Astrocyte (in vitro differentiated cells and primary cell): ENCODE results near the gene ACKR3. TPM values are rescaled to one million over a fixed set of nuclear protein-coding genes. Genes with fewer than 3 reads are reported as not detected.
A peak's percentile ranks its signal among the peaks of the same experiment; 100 is the strongest.

ENCODE experiments used
- DNase-seq: peaks from one replicate; pipeline ENCODE4 v3.0.0-alpha.2; 2010; ENCODE audit warnings: low read depth
- FAIRE-seq: peaks from 2 replicates; lab custom pipeline; 2011; peaks lifted over from hg19 to GRCh38; lab: Jason Lieb, UNC
- H2AFZ ChIP-seq: 2 replicates; pipeline ENCODE4 v1.6.0; 2012; ENCODE audit warnings: low read depth, low read length, inconsistent platforms
- H3K27ac ChIP-seq: 2 replicates; pipeline ENCODE4 v1.5.1; 2011; ENCODE audit warnings: low read depth, low read length, inconsistent platforms
- H3K27me3 ChIP-seq: 2 replicates; pipeline ENCODE4 v1.6.0; 2011; ENCODE audit warnings: low read length, inconsistent platforms; ENCODE audit not compliant: insufficient read depth
- H3K36me3 ChIP-seq: 2 replicates; pipeline ENCODE4 v1.5.1; 2011; ENCODE audit warnings: low read length, inconsistent platforms; ENCODE audit not compliant: insufficient read depth
- H3K4me1 ChIP-seq: 2 replicates; pipeline ENCODE4 v1.5.1; 2011; ENCODE audit warnings: low read length, inconsistent platforms; ENCODE audit not compliant: insufficient read depth
- H3K4me2 ChIP-seq: 2 replicates; pipeline ENCODE4 v1.6.0; 2012; ENCODE audit warnings: low read length, inconsistent platforms
- H3K4me3 ChIP-seq: 2 replicates; pipeline ENCODE4 v1.5.1; 2011; ENCODE audit warnings: low read depth, mild to moderate bottlenecking, low read length, inconsistent platforms; ENCODE audit not compliant: insufficient read depth
- H3K79me2 ChIP-seq: 2 replicates; pipeline ENCODE4 v1.6.0; 2012; ENCODE audit warnings: mild to moderate bottlenecking, low read length, inconsistent platforms; ENCODE audit not compliant: insufficient read depth
- H3K9ac ChIP-seq: 2 replicates; pipeline ENCODE4 v1.6.0; 2012; ENCODE audit warnings: mild to moderate bottlenecking, low read length, inconsistent platforms
- H3K9me3 ChIP-seq: 2 replicates; pipeline ENCODE4 v1.5.1; 2012; ENCODE audit warnings: low read depth, mild to moderate bottlenecking, low read length, inconsistent platforms; ENCODE audit not compliant: insufficient read depth
- H4K20me1 ChIP-seq: 2 replicates; pipeline ENCODE4 v1.6.0; 2012; ENCODE audit warnings: low read length, inconsistent platforms; ENCODE audit not compliant: insufficient read depth
- H3K27ac Mint-ChIP-seq: one replicate; pipeline ENCODE4 v1.8.0; 2021; ENCODE audit warnings: mild to moderate bottlenecking, mixed read lengths; ENCODE audit not compliant: unreplicated experiment
- H3K27me3 Mint-ChIP-seq: one replicate; pipeline ENCODE4 v1.8.0; 2021; ENCODE audit warnings: low read depth, mixed read lengths; ENCODE audit not compliant: unreplicated experiment
- H3K36me3 Mint-ChIP-seq: one replicate; pipeline ENCODE4 v1.8.0; 2021; ENCODE audit warnings: low read depth, mixed read lengths; ENCODE audit not compliant: unreplicated experiment
- H3K4me1 Mint-ChIP-seq: one replicate; pipeline ENCODE4 v1.8.0; 2021; ENCODE audit warnings: low read depth, mixed read lengths; ENCODE audit not compliant: unreplicated experiment
- H3K4me3 Mint-ChIP-seq: one replicate; pipeline ENCODE4 v1.8.0; 2021; ENCODE audit warnings: mild to moderate bottlenecking, moderate library complexity, mixed read lengths; ENCODE audit not compliant: unreplicated experiment
- H3K9me3 Mint-ChIP-seq: one replicate; pipeline ENCODE4 v1.8.0; 2021; ENCODE audit warnings: mild to moderate bottlenecking, mixed read lengths; ENCODE audit not compliant: unreplicated experiment
- EZH2 ChIP-seq: IDR thresholded peaks from 2 replicates; pipeline ENCODE4 v1.6.1; 2012; ENCODE audit warnings: mild to moderate bottlenecking, low read length, inconsistent platforms; ENCODE audit not compliant: insufficient read depth
- total RNA-seq: library from RNA; stranded (reverse); gene quantifications from 2 replicates; pipeline ENCODE4 v1.2.1, GENCODE V29; 2021
- TF ChIP-seq, protein P1 (sequence below): IDR thresholded peaks from 2 replicates; pipeline ENCODE4 v1.5.1; 2011; ENCODE audit warnings: low read depth, mild to moderate bottlenecking, inconsistent platforms, low read length, moderate library complexity; ENCODE audit not compliant: insufficient read depth

ACKR3 gene
- total RNA-seq, 1 donor from 2014 or later = 72.7 TPM

GRCh38 chr2:236570081-236570868 is 650 bp downstream of the ACKR3 start:
- Histone ChIP-seq H4K20me1 (peaks cover 26% of the 10 kb centered on the region), H3K4me1 (peaks cover 5% of the 10 kb centered on the region), H3K9ac (peak overlapping the region; percentile 70), H3K36me3 (no peaks in the 10 kb centered on the region), H3K4me2 (peak overlapping the region; percentile 81), H2AFZ (no peak overlapping the region), H3K4me3 (peak overlapping the region; percentile 55), H3K27ac (peak overlapping the region; percentile 0), H3K79me2 (peaks cover 51% of the 10 kb centered on the region), H3K9me3 (no peaks in the 10 kb centered on the region), H3K27me3 (peaks cover 44% of the 10 kb centered on the region)
- peak overlapping the region; percentile 80 for H3K27ac Mint-ChIP-seq
- FAIRE-seq = no peak
- TF ChIP-seq, protein P1, sequence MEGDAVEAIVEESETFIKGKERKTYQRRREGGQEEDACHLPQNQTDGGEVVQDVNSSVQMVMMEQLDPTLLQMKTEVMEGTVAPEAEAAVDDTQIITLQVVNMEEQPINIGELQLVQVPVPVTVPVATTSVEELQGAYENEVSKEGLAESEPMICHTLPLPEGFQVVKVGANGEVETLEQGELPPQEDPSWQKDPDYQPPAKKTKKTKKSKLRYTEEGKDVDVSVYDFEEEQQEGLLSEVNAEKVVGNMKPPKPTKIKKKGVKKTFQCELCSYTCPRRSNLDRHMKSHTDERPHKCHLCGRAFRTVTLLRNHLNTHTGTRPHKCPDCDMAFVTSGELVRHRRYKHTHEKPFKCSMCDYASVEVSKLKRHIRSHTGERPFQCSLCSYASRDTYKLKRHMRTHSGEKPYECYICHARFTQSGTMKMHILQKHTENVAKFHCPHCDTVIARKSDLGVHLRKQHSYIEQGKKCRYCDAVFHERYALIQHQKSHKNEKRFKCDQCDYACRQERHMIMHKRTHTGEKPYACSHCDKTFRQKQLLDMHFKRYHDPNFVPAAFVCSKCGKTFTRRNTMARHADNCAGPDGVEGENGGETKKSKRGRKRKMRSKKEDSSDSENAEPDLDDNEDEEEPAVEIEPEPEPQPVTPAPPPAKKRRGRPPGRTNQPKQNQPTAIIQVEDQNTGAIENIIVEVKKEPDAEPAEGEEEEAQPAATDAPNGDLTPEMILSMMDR = no peak
- no peak for DNase-seq
- H3K4me1 Mint-ChIP-seq = peaks cover 30% of the 10 kb centered on the region
- peaks cover 20% of the 10 kb centered on the region for H3K27me3 Mint-ChIP-seq
- no peaks in the 10 kb centered on the region for H3K9me3 Mint-ChIP-seq
- H3K36me3 Mint-ChIP-seq = peaks cover 9% of the 10 kb centered on the region
- H3K4me3 Mint-ChIP-seq = peak overlapping the region; percentile 96

GRCh38 chr2:236571145-236571544 is 1.5 kb downstream of the ACKR3 start:
- H2AFZ ChIP-seq = no peak overlapping the region
- peaks cover 59% of the 10 kb centered on the region for H3K79me2 ChIP-seq
- H4K20me1 ChIP-seq = peaks cover 34% of the 10 kb centered on the region
- TF ChIP-seq EZH2 = no peak
- TF ChIP-seq, protein P1 = no peak
- H3K4me2 ChIP-seq = peak overlapping the region; percentile 81
- Mint-ChIP-seq H3K27me3 (peaks cover 13% of the 10 kb centered on the region), H3K9me3 (no peaks in the 10 kb centered on the region), H3K4me1 (peaks cover 31% of the 10 kb centered on the region), H3K4me3 (peak overlapping the region; percentile 96), H3K36me3 (peaks cover 10% of the 10 kb centered on the region), H3K27ac (no peak overlapping the region)
- no peaks in the 10 kb centered on the region for H3K36me3 ChIP-seq
- peaks cover 36% of the 10 kb centered on the region for H3K27me3 ChIP-seq
- H3K9ac ChIP-seq = peak overlapping the region; percentile 70
- H3K27ac ChIP-seq = peak overlapping the region; percentile 0
- no peaks in the 10 kb centered on the region for H3K9me3 ChIP-seq
- H3K4me1 ChIP-seq = peaks cover 5% of the 10 kb centered on the region
- no peak for DNase-seq
- peak overlapping the region; percentile 55 for H3K4me3 ChIP-seq
- FAIRE-seq = no peak

- Histone ChIP-seq H3K36me3 (no peaks in the 10 kb centered on the region), H3K4me1 (peaks cover 5% of the 10 kb centered on the region), H3K27me3 (peaks cover 26% of the 10 kb centered on the region), H3K79me2 (peaks cover 73% of the 10 kb centered on the region), H3K9me3 (no peaks in the 10 kb centered on the region), H3K27ac (no peak overlapping the region), H2AFZ (no peak overlapping the region), H4K20me1 (peaks cover 35% of the 10 kb centered on the region), H3K4me3 (peak overlapping the region; percentile 8), H3K4me2 (peak overlapping the region; percentile 81), H3K9ac (peak overlapping the region; percentile 70)
- no peak for DNase-seq
- peaks cover 3% of the 10 kb centered on the region for H3K9me3 Mint-ChIP-seq
- TF ChIP-seq EZH2 = no peak
- TF ChIP-seq, protein P1 = no peak
- H3K27ac Mint-ChIP-seq = peak overlapping the region; percentile 73
- H3K36me3 Mint-ChIP-seq = peaks cover 22% of the 10 kb centered on the region
- no peak for FAIRE-seq
- peaks cover 2% of the 10 kb centered on the region for H3K27me3 Mint-ChIP-seq
- H3K4me3 Mint-ChIP-seq = peak overlapping the region; percentile 96
- peaks cover 43% of the 10 kb centered on the region for H3K4me1 Mint-ChIP-seq
Observed at GRCh38 chr2:236572482-236572881, 2.9 kb downstream of the ACKR3 start.
